HepG2 (cell line): ENCODE results near the gene PRSS22. TPM values are rescaled to one million over a fixed set of nuclear protein-coding genes. Genes with fewer than 3 reads are reported as not detected.

ENCODE experiments used
- DNMT3B ChIP-seq: conservative IDR thresholded peaks from 2 replicates; pipeline ENCODE4 v1.6.1; 2016; ENCODE audit warnings: missing biosample characterization, control low read depth
- FOSL2 ChIP-seq: sonication (generic); formaldehyde crosslinking; IDR thresholded peaks from 2 replicates; pipeline ENCODE4 v1.4.0; 2020; ENCODE audit warnings: missing genetic modification reagents
- FOXK1 ChIP-seq: sonication (generic); formaldehyde crosslinking; IDR thresholded peaks from 2 replicates; pipeline ENCODE4 v1.4.0; 2020; ENCODE audit warnings: low read depth, missing genetic modification reagents, borderline replicate concordance
- KDM5B ChIP-seq: sonication (generic); formaldehyde crosslinking; IDR thresholded peaks from 2 replicates; pipeline ENCODE4 v1.4.0; 2020; ENCODE audit warnings: missing genetic modification reagents, mild to moderate bottlenecking, borderline replicate concordance
- MAFF ChIP-seq: IDR thresholded peaks from 2 replicates; pipeline ENCODE4 v1.6.1; 2011; ENCODE audit warnings: low read depth, low read length, improper control_type of control experiment
- NFE2L2 ChIP-seq: fragments of 150-350 bp; IDR thresholded peaks from 2 replicates; pipeline ENCODE4 v1.6.1; 2014; ENCODE audit warnings: low read length
- SP140L ChIP-seq: sonication (generic); formaldehyde crosslinking; IDR thresholded peaks from 2 replicates; pipeline ENCODE4 v1.4.0; 2020; ENCODE audit warnings: missing genetic modification reagents, borderline replicate concordance
- TEAD3 ChIP-seq: optimal IDR thresholded peaks from 2 replicates; pipeline ENCODE3; 2016; ENCODE audit warnings: borderline replicate concordance
- polyA plus RNA-seq, 8 experiments: library from polyadenylated mRNA; depleted of rRNA in 3 of 8; stranded (reverse) in 7 of 8; unstranded in 1 of 8; fragments of >200 nt; fragmentation: Illumina TruSeq in 4 of 8; extraction: Trizol in 4 of 8; gene quantifications; 2 replicates each; pipeline versions ENCODE4 v1.2.1 to v1.2.3, GENCODE V29; 2011 to 2016; ENCODE audit warnings: low read depth in 4 of 8, missing spikeins in 1 of 8, mixed read lengths in 1 of 8; ENCODE audit not compliant: insufficient read depth in 1 of 8
- total RNA-seq, 5 experiments: library from RNA; depleted of rRNA; stranded (reverse); fragments of >200 nt; fragmentation: Illumina TruSeq; extraction: Trizol; gene quantifications; 2 replicates each; pipeline ENCODE4 v1.2.3, GENCODE V29; 2016; ENCODE audit warnings: low read depth in 1 of 5
- TF ChIP-seq, protein P1 (sequence below): IDR thresholded peaks from 2 replicates; pipeline ENCODE4 v1.4.0; 2020; ENCODE audit warnings: mild to moderate bottlenecking, missing genetic modification reagents

Gene PRSS22
- total and polyA plus RNA-seq, 2 of the 13 experiments (the other 11 are each of a cell fraction or from before 2014, with no cell fraction given), result 0.24 to 0.32 TPM

DNA sequence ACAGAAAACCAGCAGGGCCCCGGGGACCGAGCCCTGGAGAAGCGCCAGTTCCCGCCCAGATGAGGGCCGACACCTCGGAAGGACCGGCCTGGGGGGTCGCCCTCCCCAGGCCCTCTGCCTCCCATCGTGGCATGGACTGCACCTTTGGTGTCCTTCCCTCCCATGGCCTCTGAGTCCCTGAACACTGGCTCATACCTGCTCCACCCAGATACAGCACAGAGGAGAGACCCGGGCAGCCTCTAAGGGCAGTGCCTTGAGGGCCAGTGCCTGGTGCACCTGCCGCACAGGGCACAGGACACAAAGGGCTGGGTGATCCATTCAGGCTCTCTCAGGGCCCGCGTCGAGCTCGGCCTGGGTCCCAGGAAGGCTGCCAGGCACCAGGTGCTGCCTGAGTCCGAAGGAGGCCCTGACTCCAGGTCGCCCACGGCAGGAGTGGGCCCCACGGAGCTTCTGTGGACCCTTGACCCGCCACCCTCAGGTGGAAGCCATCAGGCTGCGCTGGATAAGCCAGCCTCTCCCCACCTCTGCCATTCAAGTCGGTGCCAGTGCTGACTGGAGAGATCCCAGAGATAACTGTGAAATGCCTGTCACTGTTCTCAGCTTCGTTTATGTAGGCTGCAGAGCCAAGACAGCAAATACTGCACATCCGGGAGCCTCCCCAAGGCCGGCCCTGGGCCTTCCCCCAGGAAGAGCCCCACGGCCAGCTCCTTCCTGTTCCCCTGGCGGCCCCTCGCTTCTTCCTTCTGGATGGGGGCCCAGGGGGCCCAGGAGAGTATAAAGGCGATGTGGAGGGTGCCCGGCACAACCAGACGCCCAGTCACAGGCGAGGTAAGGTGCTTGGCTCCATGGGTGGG, 28.2 kb downstream of the PRSS22 start, which contains the start of gene ZG16B (continued):
- TF ChIP-seq KDM5B (CRISPR knock-in tag) (0 out of 2 replicates have a peak, but pooled peaks have one; percentile 42), NFE2L2 (no peak), MAFF (no peak), TEAD3 (CRISPR knock-in tag) (peak; percentile 1), DNMT3B (CRISPR knock-in tag) (no peak), SP140L (CRISPR knock-in tag) (no peak), FOSL2 (CRISPR knock-in tag) (0 out of 2 replicates have a peak, but pooled peaks have one; percentile 8), FOXK1 (CRISPR knock-in tag) (0 out of 2 replicates have a peak, but pooled peaks have one; percentile 8)
- TF ChIP-seq, protein P1, sequence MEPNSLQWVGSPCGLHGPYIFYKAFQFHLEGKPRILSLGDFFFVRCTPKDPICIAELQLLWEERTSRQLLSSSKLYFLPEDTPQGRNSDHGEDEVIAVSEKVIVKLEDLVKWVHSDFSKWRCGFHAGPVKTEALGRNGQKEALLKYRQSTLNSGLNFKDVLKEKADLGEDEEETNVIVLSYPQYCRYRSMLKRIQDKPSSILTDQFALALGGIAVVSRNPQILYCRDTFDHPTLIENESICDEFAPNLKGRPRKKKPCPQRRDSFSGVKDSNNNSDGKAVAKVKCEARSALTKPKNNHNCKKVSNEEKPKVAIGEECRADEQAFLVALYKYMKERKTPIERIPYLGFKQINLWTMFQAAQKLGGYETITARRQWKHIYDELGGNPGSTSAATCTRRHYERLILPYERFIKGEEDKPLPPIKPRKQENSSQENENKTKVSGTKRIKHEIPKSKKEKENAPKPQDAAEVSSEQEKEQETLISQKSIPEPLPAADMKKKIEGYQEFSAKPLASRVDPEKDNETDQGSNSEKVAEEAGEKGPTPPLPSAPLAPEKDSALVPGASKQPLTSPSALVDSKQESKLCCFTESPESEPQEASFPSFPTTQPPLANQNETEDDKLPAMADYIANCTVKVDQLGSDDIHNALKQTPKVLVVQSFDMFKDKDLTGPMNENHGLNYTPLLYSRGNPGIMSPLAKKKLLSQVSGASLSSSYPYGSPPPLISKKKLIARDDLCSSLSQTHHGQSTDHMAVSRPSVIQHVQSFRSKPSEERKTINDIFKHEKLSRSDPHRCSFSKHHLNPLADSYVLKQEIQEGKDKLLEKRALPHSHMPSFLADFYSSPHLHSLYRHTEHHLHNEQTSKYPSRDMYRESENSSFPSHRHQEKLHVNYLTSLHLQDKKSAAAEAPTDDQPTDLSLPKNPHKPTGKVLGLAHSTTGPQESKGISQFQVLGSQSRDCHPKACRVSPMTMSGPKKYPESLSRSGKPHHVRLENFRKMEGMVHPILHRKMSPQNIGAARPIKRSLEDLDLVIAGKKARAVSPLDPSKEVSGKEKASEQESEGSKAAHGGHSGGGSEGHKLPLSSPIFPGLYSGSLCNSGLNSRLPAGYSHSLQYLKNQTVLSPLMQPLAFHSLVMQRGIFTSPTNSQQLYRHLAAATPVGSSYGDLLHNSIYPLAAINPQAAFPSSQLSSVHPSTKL (CRISPR knock-in tag), result peak; percentile 60
